ENCODE results near the gene ENO3. TPM values are rescaled to one million over a fixed set of nuclear protein-coding genes. Genes with fewer than 3 reads are reported as not detected.

Gene ENO3
- polyA plus RNA-seq, 1 experiment = 3.2 TPM

DNA sequence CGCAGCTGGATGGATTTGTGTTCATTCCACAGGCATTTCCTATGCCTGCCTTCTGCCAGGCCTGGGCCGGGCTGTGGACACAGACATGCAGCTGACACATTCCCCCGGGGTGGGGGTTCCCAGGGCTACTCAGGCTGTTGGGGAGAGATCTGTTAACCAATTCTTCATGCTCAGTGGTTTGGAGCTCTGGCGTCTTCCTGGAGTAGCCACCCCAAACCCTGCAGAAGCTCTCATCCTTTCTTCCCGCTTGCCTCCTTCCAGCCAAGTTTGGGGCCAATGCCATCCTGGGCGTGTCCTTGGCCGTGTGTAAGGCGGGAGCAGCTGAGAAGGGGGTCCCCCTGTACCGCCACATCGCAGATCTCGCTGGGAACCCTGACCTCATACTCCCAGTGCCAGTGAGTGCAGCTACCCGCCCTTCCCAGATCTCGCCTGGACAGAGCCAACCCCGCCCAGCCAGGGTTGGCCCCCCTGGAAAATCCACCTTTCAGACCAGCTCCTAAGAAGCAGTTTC lies 2.6 kb downstream of the ENO3 start:
- Histone ChIP-seq H3K4me3 (ENCODE audit: low read depth, low read length) (no peak overlapping the region), H3K27ac (ENCODE audit: low read depth, low read length) (peak overlapping the region; percentile 73), H3K27me3 (ENCODE audit: control insufficient read depth, insufficient read depth, low read length) (no peaks in the 10 kb centered on the region), H3K9me3 (ENCODE audit: control insufficient read depth, insufficient read depth, low read length) (no peaks in the 10 kb centered on the region)
- DNase-seq (ENCODE audit: low read depth, low spot score) = no peak
- ChIA-PET CTCF (interaction anchor here (0.9 kb wide), 1 partner anchor 14 kb away, joined by 3 read pairs; the partner anchor contains the start of gene SPAG7), POLR2A (interaction anchor here (0.7 to 9.1 kb wide), 4 partner anchors 9 to 78 kb away, joined by 3 to 128 read pairs (median 5); partner anchors contain the start of gene SPAG7)
- TF ChIP-seq, protein P1, sequence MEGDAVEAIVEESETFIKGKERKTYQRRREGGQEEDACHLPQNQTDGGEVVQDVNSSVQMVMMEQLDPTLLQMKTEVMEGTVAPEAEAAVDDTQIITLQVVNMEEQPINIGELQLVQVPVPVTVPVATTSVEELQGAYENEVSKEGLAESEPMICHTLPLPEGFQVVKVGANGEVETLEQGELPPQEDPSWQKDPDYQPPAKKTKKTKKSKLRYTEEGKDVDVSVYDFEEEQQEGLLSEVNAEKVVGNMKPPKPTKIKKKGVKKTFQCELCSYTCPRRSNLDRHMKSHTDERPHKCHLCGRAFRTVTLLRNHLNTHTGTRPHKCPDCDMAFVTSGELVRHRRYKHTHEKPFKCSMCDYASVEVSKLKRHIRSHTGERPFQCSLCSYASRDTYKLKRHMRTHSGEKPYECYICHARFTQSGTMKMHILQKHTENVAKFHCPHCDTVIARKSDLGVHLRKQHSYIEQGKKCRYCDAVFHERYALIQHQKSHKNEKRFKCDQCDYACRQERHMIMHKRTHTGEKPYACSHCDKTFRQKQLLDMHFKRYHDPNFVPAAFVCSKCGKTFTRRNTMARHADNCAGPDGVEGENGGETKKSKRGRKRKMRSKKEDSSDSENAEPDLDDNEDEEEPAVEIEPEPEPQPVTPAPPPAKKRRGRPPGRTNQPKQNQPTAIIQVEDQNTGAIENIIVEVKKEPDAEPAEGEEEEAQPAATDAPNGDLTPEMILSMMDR (IDR thresholded peaks at IDR 0.05; ENCODE audit: low read depth, low read length) = no peak

DNA sequence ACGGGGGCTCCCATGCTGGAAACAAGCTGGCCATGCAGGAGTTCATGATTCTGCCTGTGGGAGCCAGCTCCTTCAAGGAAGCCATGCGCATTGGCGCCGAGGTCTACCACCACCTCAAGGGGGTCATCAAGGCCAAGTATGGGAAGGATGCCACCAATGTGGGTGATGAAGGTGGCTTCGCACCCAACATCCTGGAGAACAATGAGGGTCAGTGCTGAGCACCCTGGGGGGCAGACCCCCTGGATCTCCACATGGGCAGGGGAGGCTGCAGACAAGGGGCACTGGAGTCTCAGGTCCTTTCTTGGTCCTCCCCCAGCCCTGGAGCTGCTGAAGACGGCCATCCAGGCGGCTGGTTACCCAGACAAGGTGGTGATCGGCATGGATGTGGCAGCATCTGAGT lies 4.2 kb downstream of the ENO3 start:
- Histone ChIP-seq H3K9me3 (ENCODE audit: control insufficient read depth, insufficient read depth, low read length) (no peaks in the 10 kb centered on the region), H3K4me3 (ENCODE audit: low read depth, low read length) (no peak overlapping the region), H3K27ac (ENCODE audit: low read depth, low read length) (no peak overlapping the region), H3K27me3 (ENCODE audit: control insufficient read depth, insufficient read depth, low read length) (no peaks in the 10 kb centered on the region)
- CTCF ChIA-PET = interaction anchor here (1.6 kb wide), 1 partner anchor 47 kb away, joined by 5 read pairs; no protein-coding TSS in a partner anchor
- POLR2A ChIA-PET = no interaction called here
- TF ChIP-seq, protein P1 (IDR thresholded peaks at IDR 0.05; ENCODE audit: low read depth, low read length) = no peak
- no peak for DNase-seq (ENCODE audit: low read depth, low spot score)

DNA sequence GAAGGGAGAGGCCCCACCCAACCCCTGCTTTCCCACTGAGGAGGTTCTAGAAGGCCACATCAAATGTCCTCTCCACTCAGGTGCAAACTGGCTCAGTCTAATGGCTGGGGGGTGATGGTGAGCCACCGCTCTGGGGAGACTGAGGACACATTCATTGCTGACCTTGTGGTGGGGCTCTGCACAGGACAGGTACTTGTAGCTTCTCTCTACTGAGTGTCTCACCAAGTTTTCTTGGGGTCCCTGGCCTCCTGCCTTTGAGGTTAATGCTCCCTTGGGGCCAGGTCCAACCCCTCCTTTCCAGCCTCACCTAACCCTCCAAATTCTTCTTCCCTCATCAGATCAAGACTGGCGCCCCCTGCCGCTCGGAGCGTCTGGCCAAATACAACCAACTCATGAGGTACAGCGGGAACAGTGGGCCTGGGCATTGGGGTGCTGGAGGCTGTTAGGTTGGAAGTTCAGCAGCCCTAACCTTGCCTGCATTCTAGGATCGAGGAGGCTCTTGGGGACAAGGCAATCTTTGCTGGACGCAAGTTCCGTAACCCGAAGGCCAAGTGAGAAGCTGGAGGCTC lies 5.7 kb downstream of the ENO3 start:
- H3K27ac ChIP-seq (ENCODE audit: low read depth, low read length) = no peak overlapping the region
- TF ChIP-seq, protein P1 (IDR thresholded peaks at IDR 0.05; ENCODE audit: low read depth, low read length) = peak; percentile 6; the same call in 1 of the 2 replicates
- no peaks in the 10 kb centered on the region for H3K27me3 ChIP-seq (ENCODE audit: control insufficient read depth, insufficient read depth, low read length)
- ChIA-PET POLR2A (interaction anchor here (2.1 kb wide), 1 partner anchor 10 kb away, joined by 25 read pairs; no protein-coding TSS in a partner anchor), CTCF (no interaction called here)
- no peak overlapping the region for H3K4me3 ChIP-seq (ENCODE audit: low read depth, low read length)
- H3K9me3 ChIP-seq (ENCODE audit: control insufficient read depth, insufficient read depth, low read length) = no peaks in the 10 kb centered on the region
- DNase-seq (ENCODE audit: low read depth, low spot score) = no peak

DNA sequence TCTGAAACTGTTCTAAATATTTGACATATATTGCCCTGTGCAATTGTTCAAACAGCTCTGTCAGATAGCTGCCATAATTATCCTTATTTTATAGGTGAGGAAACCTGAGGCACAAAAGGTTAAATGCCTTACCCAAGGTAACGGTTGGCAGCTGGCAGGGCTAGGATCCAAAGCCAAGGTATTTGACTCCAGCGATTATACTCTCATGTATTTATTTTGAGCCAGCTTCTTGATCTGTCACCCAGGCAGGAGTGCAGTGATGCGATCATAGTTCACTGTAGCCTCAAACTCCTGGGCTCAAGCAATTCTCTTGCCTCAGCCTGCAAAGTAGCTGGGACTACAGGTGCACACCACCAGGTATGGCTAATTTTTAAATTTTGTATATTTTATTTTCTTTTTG lies 7.2 kb downstream of the ENO3 start:
- no peak overlapping the region for H3K4me3 ChIP-seq (ENCODE audit: low read depth, low read length)
- DNase-seq (ENCODE audit: low read depth, low spot score) = no peak
- TF ChIP-seq, protein P1 (IDR thresholded peaks at IDR 0.05; ENCODE audit: low read depth, low read length) = no peak
- ChIA-PET POLR2A (interaction anchor here (2.1 kb wide), 1 partner anchor 8 kb away, joined by 25 read pairs; no protein-coding TSS in a partner anchor), CTCF (interaction anchor here (0.8 kb wide), 1 partner anchor 15 kb away, joined by 3 read pairs; no protein-coding TSS in a partner anchor)
- H3K27ac ChIP-seq (ENCODE audit: low read depth, low read length) = no peak overlapping the region
- no peaks in the 10 kb centered on the region for H3K27me3 ChIP-seq (ENCODE audit: control insufficient read depth, insufficient read depth, low read length)
- no peaks in the 10 kb centered on the region for H3K9me3 ChIP-seq (ENCODE audit: control insufficient read depth, insufficient read depth, low read length)

DNA sequence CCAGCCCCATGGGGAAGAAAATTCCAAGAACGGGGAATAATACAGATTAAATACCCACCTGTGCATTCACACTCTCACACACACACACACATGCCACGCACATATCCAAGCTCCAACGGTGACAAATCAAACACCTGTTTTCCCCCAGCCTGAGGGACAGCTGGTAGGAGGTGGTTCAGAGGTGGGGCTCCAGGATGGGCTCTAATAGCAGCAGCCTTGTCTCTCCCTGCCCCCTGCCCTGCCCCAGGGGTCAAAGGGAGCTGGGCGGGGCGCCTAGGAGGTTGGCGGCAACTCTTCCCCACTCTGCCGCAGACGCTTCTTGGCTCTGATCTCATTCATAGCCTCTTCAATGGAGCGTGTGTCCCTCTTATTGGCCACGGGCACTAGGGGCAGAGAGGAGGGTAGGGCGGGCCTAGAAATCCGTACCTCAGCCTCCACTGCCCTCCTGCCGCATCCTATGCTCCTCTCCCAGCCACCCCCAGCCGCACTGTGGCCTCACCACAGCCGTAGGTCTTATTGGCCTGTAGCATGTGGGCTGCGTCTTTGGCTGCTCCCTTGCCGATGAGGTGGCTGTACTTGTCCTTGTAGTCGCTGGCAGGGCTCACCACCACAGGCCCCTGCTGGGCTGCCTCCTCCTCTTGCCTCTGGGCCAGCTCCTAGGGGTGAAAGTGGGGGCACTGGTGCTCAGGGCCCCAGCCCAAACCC lies 8.5 kb downstream of the ENO3 start:
- TF ChIP-seq, protein P1 (IDR thresholded peaks at IDR 0.05; ENCODE audit: low read depth, low read length) = no peak
- H3K27me3 ChIP-seq (ENCODE audit: control insufficient read depth, insufficient read depth, low read length) = no peaks in the 10 kb centered on the region
- no peak for DNase-seq (ENCODE audit: low read depth, low spot score)
- ChIA-PET POLR2A (no interaction called here), CTCF (no interaction called here)
- H3K27ac ChIP-seq (ENCODE audit: low read depth, low read length) = no peak overlapping the region
- no peak overlapping the region for H3K4me3 ChIP-seq (ENCODE audit: low read depth, low read length)
- no peaks in the 10 kb centered on the region for H3K9me3 ChIP-seq (ENCODE audit: control insufficient read depth, insufficient read depth, low read length)
